Peyer's patch (tissue), 4 donors: Measurements from ENCODE around the gene HIGD2A. TPM values are rescaled to one million over a fixed set of nuclear protein-coding genes. Genes with fewer than 3 reads are reported as not detected.

ENCODE experiments used
- DNase-seq, 3 donors: peaks; one replicate each; pipeline ENCODE4 v3.0.0-alpha.2; 2017 to 2019
- H3K27ac ChIP-seq, 4 donors: fragments of 200-600 bp; sonication (generic); one replicate each; pipeline ENCODE4 v1.5.1; 2016 to 2019
- H3K27me3 ChIP-seq, 2 donors: fragments of 200-600 bp; sonication (generic); one replicate each; pipeline ENCODE4 v1.5.1; 2019
- H3K36me3 ChIP-seq, 3 donors: fragments of 200-600 bp; sonication (generic); one replicate each; pipeline ENCODE4 v1.5.1; 2016 to 2019
- H3K4me1 ChIP-seq, 4 donors: fragments of 200-600 bp; sonication (generic); one replicate each; pipeline ENCODE4 v1.5.1; 2016 to 2019
- H3K4me3 ChIP-seq, 4 donors: fragments of 200-600 bp; sonication (generic); 1 replicate in 3 of 4; 2 replicates in 1 of 4; pipeline ENCODE4 v1.5.1; 2016 to 2019; ENCODE audit warnings: mild to moderate bottlenecking in 1 of 4
- H3K9me3 ChIP-seq, 4 donors: fragments of 200-600 bp; sonication (generic); one replicate each; pipeline ENCODE4 v1.5.1; 2016 to 2019; ENCODE audit warnings: mild to moderate bottlenecking in 1 of 4
- CTCF ChIP-seq, 6 experiments: fragments of 450-650 bp in 4 of 6; fragments of 200-600 bp in 2 of 6; sonication (generic) in 1 of 6; IDR thresholded peaks; one replicate each; pipeline ENCODE4 v1.5.1; 2017 to 2019; ENCODE audit warnings: antibody characterized with exemption in 6 of 6, mild to moderate bottlenecking in 3 of 6, moderate library complexity in 1 of 6
- POLR2A ChIP-seq, 2 donors: fragments of 450-650 bp; IDR thresholded peaks; one replicate each; pipeline ENCODE4 v1.5.1; 2017; ENCODE audit warnings: antibody characterized with exemption in 2 of 2, mild to moderate bottlenecking in 2 of 2, moderate library complexity in 2 of 2
- total RNA-seq, 4 donors: library from RNA; depleted of rRNA; stranded (reverse); fragments of >200 nt; gene quantifications; one replicate each; pipeline ENCODE4 v1.1.0, GENCODE V29; 2016

HIGD2A gene
- total RNA-seq, 4 donors from 2014 or later = 92.4 to 168 (median 140) TPM

- no peak overlapping the region for H3K27ac ChIP-seq
- H3K4me3 ChIP-seq = no peak overlapping the region
- DNase-seq = no peak
- TF ChIP-seq POLR2A (IDR thresholded peaks at IDR 0.05) (no peak), CTCF (IDR thresholded peaks at IDR 0.05) (no peak)
- H3K27me3 ChIP-seq = no peaks in the 10 kb centered on the region
- H3K4me1 ChIP-seq = no peaks in the 10 kb centered on the region
- H3K9me3 ChIP-seq = no peaks in the 10 kb centered on the region
- peaks cover 0 to 96% (median 0%) of the 10 kb centered on the region in 3 donors for H3K36me3 ChIP-seq
Measured at GRCh38 chr5:176350416-176350815, 38.1 kb upstream of the HIGD2A start.

- Histone ChIP-seq H3K27ac (no peak overlapping the region), H3K9me3 (no peaks in the 10 kb centered on the region), H3K4me1 (no peaks in the 10 kb centered on the region), H3K4me3 (no peak overlapping the region), H3K36me3 (peaks cover 0 to 83% (median 0%) of the 10 kb centered on the region in 3 donors), H3K27me3 (no peaks in the 10 kb centered on the region)
- no peak for DNase-seq
- TF ChIP-seq POLR2A (IDR thresholded peaks at IDR 0.05) (no peak), CTCF (IDR thresholded peaks at IDR 0.05) (no peak)
Measured at GRCh38 chr5:176352116-176352878, 36.3 kb upstream of the HIGD2A start.

GRCh38 chr5:176353533-176353932 lies 35.0 kb upstream of the HIGD2A start:
- Histone ChIP-seq H3K4me3 (no peak overlapping the region), H3K27ac (no peak overlapping the region), H3K27me3 (no peaks in the 10 kb centered on the region), H3K36me3 (peaks cover 0 to 79% (median 0%) of the 10 kb centered on the region in 3 donors), H3K4me1 (no peaks in the 10 kb centered on the region), H3K9me3 (no peaks in the 10 kb centered on the region)
- TF ChIP-seq POLR2A (IDR thresholded peaks at IDR 0.05) = no peak
- TF ChIP-seq CTCF (IDR thresholded peaks at IDR 0.05) = no peak
- DNase-seq = no peak

- Histone ChIP-seq H3K36me3 (peaks cover 0 to 66% (median 0%) of the 10 kb centered on the region in 3 donors), H3K27me3 (no peaks in the 10 kb centered on the region), H3K4me3 (no peak overlapping the region), H3K4me1 (peaks cover 0 to 9% (median 3%) of the 10 kb centered on the region in 4 donors), H3K9me3 (no peaks in the 10 kb centered on the region), H3K27ac (no peak overlapping the region)
- no peak for TF ChIP-seq CTCF (IDR thresholded peaks at IDR 0.05)
- no peak for TF ChIP-seq POLR2A (IDR thresholded peaks at IDR 0.05)
- no peak for DNase-seq
Measured at GRCh38 chr5:176355400-176356178, 33.0 kb upstream of the HIGD2A start.

- no peak overlapping the region for H3K4me3 ChIP-seq
- no peaks in the 10 kb centered on the region for H3K9me3 ChIP-seq
- TF ChIP-seq POLR2A (IDR thresholded peaks at IDR 0.05) = no peak
- no peak for TF ChIP-seq CTCF (IDR thresholded peaks at IDR 0.05)
- H3K4me1 ChIP-seq = peaks cover 0 to 10% (median 4%) of the 10 kb centered on the region in 4 donors
- peaks cover 0 to 63% (median 0%) of the 10 kb centered on the region in 3 donors for H3K36me3 ChIP-seq
- DNase-seq = no peak
- H3K27ac ChIP-seq = no peak overlapping the region
- H3K27me3 ChIP-seq = no peaks in the 10 kb centered on the region
Measured at GRCh38 chr5:176356179-176356566, 32.4 kb upstream of the HIGD2A start.
